Epithelial cell of proximal tubule (primary cell): Measurements from ENCODE around the gene SNX8. TPM values are rescaled to one million over a fixed set of nuclear protein-coding genes. Genes with fewer than 3 reads are reported as not detected.

Source experiments
- DNase-seq: peaks from one replicate; pipeline ENCODE4 v3.0.0-alpha.2; 2011; ENCODE audit warnings: low read depth
- H3K4me3 ChIP-seq: 2 replicates; pipeline ENCODE4 v1.5.1; 2011; ENCODE audit warnings: low read depth, mild to moderate bottlenecking, low read length
- CTCF ChIP-seq: conservative IDR thresholded peaks from 2 replicates; pipeline ENCODE4 v1.5.1; 2012; ENCODE audit warnings: low read depth, mild to moderate bottlenecking, low read length
- total RNA-seq: library from RNA; depleted of rRNA; stranded (reverse); fragments of >200 nt; gene quantifications from 2 replicates; pipeline ENCODE4 v1.2.3, GENCODE V29; 2015

The SNX8 gene
- total RNA-seq, 1 donor from 2014 or later = 9.0 TPM

GRCh38 chr7:2211926-2212325 lies 102.3 kb downstream of the SNX8 start:
- TF ChIP-seq CTCF = no peak
- H3K4me3 ChIP-seq = no peak overlapping the region
- DNase-seq = no peak

- TF ChIP-seq CTCF = no peak
- no peak overlapping the region for H3K4me3 ChIP-seq
- no peak for DNase-seq
Observed at GRCh38 chr7:2211259-2211880, 102.9 kb downstream of the SNX8 start.

GRCh38 chr7:2210551-2211258 lies 103.5 kb downstream of the SNX8 start:
- TF ChIP-seq CTCF = no peak
- no peak for DNase-seq
- H3K4me3 ChIP-seq = no peak overlapping the region

- no peak overlapping the region for H3K4me3 ChIP-seq
- no peak for DNase-seq
- TF ChIP-seq CTCF = no peak
Observed at GRCh38 chr7:2209961-2210323, 104.3 kb downstream of the SNX8 start.

GRCh38 chr7:2209146-2209960 lies 104.9 kb downstream of the SNX8 start:
- peak; percentile 82 for TF ChIP-seq CTCF
- no peak overlapping the region for H3K4me3 ChIP-seq
- DNase-seq = no peak

GRCh38 chr7:2208712-2209111 lies 105.5 kb downstream of the SNX8 start:
- no peak for DNase-seq
- TF ChIP-seq CTCF = no peak
- no peak overlapping the region for H3K4me3 ChIP-seq
